HG03045 (cell line): Measurements from ENCODE around the gene GLB1L2.

ENCODE experiments used
- ATAC-seq: cut with Tn5 transposase; IDR thresholded peaks from one replicate; pipeline ENCODE4 v1.9.1; 2021; ENCODE audit warnings: mild to moderate bottlenecking, moderate library complexity; ENCODE audit not compliant: unreplicated experiment

Gene GLB1L2

DNA sequence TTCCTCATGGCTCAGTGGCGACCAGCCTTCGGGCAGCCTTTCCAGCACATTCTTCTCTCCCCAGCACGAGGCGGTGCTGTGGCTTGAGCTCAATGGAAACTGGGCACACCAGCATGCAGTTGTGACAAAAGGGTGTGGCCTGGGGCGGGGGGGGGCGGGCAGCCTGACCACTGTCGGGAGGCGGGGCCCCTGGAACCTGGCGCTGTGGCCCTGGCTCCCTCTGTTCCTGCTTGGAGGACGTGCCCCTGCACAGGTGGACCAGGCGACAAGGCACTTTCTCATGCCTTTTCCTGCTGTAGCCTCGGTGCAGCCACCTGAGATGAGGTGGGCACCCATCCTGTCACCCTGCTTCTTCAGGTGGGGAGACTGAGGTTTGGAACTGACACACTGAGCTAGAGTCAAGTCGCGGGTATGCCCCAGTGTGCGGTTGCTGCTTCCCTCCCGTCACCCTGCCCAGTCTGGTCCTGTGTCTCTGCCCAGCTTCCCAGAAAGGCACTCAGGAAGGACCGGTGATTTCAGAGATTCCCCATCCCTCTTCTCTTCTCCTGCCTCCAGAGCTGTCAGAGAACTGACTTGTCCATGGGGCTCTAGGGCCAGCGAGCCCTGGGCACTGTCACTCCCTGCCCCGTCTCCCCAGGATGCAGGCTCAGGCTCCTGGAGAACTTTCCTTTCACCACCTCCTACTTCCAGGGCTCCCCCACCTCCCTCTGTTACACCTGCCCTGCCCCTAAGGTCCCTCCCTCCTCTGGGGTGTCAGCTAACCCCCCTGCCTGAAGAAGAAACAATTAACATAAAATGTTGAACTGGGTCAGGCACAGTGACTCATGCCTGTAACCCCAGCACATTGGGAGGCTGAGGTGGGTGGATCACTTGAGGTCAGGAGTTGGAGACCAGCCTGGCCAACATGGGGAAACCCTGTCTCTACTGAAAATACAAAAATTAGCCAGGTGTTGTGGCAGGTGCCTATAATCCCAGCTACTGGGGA lies 70.3 kb downstream of the GLB1L2 start:
- ATAC-seq: no peak

DNA sequence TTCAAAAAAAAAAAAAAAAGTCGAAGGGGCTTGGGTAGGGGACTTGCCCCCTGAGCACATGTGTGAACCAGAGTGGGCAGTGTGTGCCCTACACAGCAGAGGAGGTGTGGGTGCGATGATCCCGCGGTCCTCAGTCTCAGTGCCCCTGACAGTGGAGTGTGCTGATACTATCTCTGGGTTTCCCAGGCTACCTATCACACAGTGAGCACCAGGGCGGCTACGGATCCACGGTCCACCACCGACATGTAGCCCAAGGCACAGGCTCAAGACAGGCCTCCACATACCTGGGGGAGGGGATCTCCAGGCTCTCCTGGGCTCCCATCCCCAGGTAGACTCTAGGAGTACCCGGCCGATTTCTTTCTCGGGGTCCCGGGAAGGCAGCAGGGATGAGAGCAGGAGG lies 71.1 kb downstream of the GLB1L2 start:
- no peak for ATAC-seq

DNA sequence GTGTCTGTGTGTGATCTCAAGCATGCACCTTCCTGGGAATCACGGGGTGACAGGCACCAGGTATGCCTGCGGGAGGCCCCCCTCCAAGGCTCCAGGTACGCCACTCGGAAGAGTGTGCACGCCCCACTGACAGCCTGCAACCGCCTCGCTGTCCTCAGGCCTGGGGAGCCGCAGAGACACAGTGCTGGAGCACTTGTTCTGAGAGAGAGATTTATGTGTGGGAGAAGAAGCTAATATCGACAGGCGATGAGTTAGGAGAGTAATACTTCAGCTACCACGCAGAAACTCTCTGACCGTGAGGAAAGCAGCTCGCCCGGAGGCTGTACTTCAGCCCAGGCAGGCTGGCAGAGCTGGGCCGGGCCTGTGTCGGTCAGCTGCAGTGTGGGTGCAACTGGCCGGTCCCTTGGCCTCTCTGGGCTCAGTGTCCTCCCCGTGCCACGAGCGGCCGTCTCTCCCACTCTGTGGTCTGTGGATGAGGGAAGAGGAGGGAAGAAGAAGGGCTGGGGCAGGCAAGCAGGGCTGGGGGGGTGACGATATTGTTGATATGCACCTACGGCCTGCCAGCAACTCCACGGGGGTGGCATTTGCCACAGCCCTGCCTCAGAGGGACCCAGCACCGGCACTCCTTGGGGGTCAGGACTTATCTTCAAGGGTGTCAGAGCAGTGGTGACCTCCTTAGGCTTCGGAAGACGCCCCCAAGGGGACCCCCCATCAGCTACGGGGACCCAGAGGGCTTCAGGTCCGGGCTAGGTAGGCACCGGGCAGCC lies 73.0 kb downstream of the GLB1L2 start:
- no peak for ATAC-seq

DNA sequence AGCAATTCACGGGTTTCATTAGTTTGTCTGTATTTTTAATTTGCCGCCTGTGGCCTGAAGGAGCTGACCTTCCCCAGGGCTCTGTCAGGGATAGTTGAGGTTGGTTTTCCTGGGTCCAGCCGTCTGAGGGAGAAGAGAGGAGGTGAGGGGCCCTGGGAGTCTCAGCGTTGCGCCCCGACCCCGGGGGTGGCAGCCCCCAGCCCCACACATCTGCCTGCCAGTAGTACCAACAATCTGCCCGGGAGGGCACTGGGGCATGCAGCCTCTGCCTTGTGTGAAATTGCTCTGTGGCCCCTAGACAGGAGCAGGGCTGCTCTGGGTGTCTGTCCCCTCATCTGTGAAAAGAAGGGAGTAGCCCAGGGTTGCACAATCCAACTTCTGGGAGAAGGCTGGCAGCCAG lies 73.6 kb downstream of the GLB1L2 start:
- ATAC-seq: no peak

DNA sequence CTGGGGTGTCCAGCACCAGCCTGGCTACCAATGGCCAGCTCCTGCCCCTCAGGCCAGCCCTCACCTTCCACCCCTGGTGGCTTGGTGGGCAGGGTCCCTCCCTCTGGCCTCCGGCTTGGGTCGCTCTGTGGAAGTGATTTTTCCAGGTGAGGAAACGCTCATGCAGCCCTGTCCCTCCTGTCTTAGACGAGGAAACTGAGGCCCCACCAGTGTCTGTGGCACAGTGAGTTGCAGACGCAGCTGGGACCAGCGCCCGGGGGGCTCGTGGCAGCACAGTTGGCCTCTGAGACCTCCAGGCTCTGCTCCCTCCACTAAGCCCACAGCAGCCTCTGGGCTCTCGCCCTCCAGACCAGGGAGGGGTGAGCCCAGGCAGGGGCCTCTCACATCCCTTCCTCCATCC lies 74.1 kb downstream of the GLB1L2 start:
- no peak for ATAC-seq

DNA sequence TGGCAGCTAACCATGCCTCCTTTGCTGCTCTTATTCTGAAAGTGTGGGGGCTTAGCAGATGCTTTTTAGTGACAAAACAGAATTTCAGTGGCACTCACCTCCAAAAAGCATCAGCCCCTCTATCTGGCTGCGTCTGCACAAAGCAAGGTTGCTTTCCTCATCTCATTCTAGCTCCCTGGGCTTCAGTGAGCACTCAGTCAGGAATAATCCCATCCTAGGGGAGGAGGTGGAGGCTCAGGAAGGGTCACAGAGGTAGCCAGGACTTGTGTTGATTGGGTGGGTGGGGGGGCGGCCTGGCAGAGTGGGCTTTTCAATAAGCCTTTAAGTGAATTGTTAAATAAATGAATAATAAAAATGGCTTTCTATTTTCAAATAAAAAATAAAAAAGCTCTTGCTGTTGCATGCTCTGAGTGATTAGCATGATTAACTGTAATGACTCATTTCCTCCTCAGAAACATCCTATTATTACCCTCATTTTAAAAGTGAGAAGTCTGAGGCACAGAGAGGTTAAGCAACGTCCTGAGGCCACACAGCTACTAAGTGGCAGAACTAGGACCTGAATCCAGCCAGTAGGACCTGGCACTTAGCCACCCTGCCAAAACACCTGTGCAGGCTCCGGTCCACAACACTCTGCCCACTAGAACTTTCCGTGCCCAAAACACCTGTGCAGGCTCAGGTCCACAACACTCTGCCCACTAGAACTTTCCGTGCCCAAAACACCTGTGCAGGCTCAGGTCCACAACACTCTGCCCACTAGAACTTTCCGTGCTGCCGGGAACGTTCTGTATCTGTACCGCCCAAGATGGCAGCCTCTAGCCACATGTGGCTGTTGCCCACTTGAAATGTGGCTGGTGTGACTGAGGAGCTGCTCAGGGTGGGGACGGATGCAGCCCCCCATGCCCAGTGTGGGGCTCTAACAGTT lies 74.7 kb downstream of the GLB1L2 start:
- ATAC-seq: no peak

DNA sequence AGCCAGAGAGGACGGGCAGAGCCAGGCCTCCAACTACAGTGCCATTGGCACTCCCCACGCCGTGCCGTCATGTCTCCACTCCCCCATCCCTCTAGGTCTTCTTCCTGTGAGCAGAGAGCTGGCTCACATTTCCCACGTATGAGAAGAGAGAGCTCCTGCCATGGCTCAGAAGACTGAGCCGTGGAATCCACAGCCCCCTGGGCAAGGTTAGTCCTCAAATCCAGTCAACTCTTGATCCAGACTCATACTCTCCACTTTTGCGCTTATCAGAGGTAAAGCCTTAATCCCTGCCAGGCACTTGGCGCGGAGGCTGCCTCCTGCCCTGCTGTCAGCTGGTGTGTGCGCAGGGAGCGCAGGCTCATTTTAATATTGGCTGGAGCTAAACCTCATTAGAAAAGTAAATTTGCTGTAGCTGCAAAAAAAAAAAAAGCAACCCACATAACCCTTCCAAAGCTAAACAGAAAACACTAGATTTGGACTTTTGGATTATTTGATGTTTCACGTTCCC lies 75.6 kb downstream of the GLB1L2 start:
- no peak for ATAC-seq

DNA sequence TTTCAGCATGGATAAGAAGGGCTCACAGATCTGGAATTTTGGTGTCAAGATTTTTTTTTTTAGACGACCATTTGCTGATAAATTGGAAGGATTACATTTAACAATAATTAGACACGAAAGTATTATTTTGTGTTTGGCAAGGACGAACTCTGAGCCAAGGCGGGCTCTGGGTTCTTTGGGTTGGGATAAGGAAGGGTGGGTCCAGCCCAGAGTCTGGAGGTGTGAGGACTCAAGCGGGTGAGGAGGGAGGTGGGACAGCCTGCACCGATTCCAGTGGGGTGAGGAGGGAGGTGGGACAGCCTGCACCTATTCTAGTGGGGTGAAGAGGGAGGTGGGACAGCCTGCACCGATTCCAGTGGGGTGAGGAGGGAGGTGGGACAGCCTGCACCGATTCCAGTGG lies 76.1 kb downstream of the GLB1L2 start:
- no peak for ATAC-seq

DNA sequence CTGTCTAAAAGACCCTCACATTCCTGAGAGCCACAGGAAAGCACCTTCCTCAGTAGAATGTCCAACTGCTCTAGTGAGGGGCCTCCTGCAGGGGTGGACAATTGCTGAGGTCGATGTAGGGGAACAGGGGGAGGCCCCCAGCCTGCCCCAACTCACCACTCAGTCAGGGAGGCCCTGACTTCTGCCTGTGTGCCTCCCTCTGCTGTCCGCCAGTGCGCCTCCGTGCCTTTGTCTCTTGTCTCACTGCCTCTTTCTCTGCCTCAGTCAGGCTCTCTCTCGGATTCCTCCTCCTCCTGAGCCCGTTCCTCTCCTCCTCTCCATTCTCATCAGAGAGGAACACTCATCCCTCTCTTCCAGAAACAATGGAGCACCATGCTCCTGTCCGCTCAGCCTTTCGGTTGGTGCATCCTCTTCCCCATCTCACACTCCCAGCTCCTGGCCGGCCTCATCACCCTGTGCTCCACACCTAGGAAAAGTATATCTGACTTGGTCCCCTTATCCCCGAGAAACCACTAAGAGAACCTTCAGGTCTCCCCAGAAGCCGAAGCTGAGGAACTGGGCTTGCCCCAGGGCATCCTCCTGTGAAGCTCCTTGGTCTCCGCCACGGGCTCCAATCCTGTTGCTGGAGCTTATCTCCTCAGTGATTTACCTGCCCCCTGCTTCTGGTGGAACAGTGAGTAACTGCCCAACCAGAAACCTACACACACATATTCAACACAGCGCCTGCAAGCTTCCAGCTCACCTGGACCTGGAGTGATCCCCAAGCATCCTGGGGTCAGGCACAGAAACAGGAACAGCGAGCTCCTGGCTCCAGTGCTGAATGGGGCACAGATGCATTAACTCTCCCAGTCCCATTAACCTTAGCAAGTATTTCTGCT lies 78.0 kb downstream of the GLB1L2 start:
- ATAC-seq: no peak

DNA sequence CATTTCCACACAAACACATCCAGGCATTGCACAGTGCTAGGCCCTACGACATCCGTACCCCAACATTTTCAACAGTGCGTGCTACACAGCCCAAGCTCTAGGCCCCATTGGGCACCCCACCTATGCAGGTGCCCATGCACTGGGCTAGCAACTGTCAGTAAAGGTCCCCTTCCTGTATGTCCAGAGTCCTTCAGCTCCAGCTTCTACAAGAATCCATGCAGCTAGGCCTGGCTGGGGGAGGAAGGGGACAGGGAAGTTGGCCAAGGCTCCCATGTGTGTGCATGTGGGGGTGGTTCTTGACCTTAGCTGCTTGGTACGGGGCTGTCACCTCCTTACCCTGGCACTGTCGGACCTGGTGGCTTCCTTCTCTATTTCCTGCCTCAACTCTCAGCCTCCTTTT lies 79.0 kb downstream of the GLB1L2 start:
- ATAC-seq: no peak

DNA sequence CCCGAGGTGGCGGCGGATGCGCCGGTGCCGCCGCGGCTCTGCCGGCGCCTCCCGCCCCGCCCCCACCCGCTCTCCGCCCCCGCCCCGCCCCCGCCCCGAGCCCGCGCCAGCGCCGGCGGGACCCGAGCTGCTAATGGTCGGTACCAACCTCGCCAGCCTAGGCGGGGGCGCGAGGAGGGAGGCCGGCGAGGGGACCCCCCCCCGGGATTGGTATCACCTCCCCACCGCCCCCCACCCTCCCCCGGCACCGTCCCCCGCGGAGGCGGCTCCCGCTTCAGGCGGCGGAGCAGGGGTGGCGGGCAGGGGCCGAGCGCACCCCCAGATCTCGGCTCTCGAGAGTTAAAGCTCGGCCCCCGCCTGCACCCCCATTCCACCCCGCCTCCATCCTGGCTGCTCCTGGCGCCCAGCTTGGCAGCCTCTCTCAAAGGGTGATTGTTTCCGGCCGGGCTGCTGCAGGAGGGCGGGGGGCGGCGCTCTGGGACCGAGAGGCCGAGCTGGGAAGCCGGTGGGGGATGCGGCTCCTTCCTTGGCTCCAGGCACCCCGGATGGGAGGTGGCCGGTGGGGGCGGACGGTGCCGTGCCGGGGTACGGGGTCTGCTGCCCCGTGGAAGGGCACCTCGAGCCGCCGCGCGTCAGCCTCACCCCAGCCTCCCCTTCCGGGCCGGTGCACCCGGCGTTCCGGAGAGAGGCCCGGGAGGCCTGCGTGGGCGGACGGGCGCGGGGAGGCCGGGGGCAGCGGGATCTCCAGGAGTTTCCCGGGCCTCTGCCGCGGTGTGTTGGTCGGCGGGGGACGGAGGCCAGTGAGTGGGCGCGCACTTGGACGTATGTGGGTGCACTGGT lies 80.6 kb downstream of the GLB1L2 start, which contains the start of gene B3GAT1:
TSS of gene B3GAT1 (minus strand) at position 40 of the 840 bp plus-strand sequence. CDS start 24,583 bp downstream, outside the sequence.
- ATAC-seq: no peak

DNA sequence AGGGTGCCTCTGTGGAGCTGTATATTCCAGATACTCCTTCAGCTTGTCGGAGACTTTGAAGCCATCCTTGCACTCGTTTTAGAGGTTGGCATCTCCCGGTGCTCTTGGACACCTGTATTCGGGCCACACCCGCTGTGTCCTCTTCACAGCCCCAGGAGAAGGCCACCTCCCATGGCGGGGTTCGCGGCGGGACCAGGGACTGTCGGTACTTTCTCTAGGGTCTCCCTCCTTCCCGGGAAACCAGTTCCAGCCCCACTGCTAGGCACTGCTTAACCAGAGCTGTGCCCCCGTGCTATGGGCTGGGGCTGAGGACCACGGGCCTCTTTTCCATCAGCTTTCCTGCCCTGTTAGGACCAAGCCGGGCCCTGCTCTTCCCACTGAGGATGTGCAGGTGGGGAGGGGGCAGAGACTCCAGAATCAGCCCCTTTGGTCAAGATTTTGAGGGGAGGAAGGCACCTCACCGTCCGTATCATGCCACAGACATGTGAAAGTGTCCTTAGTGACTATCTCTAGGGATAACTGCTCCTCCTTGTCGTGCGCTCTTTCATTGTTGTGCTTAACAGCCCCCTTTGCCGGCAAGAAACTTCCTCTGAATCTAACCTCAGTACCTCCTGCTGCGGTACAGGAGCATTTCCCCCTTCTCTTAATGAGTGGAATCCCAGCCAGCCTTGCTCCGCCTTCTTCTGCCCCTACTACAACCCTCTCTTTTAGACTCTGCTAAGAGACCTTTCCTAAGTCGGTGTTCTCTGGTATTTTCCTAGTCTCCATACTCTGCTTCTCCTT lies 81.4 kb downstream of the GLB1L2 start:
- no peak for ATAC-seq

DNA sequence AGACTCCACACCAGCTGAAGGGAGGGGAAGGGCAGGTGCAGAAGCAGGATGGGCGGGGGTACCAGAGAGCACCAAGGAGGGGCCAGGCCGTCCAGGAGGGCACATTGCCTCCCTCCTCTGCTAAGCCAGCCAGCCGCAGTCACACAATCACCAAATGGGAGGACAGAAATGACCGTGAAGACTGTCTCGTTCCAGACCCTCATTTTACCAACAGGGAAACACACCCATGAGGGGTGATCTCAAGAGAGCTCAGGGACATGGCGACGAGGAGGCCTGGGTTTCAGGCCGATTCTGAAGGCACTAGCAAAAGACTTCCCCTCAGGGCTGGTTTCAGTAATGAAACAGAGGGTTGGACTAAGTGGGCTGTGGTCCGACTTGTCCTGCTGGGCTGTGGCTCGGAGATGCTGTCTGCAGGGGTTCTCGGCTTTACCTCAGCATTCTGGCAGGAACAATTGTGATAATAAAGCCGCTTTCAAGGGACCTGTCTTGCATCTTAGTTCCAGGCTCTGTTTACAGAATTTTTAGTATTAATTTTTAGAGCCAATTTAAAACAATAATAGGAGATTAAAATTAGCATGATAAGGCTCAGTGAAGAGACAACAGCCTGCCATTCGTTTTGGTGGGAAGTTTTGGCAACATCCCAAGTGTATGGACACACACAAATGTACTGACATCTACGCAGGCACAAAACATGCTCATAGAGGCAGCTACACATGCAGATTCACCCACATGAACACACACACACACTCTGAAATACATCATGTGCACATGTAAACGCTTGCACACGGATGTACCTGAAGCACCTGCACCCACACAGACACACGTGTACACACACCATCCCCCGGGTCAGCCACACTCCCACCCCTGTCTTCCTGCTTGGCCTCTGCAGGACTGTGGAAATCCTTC lies 82.3 kb downstream of the GLB1L2 start:
- no peak for ATAC-seq

DNA sequence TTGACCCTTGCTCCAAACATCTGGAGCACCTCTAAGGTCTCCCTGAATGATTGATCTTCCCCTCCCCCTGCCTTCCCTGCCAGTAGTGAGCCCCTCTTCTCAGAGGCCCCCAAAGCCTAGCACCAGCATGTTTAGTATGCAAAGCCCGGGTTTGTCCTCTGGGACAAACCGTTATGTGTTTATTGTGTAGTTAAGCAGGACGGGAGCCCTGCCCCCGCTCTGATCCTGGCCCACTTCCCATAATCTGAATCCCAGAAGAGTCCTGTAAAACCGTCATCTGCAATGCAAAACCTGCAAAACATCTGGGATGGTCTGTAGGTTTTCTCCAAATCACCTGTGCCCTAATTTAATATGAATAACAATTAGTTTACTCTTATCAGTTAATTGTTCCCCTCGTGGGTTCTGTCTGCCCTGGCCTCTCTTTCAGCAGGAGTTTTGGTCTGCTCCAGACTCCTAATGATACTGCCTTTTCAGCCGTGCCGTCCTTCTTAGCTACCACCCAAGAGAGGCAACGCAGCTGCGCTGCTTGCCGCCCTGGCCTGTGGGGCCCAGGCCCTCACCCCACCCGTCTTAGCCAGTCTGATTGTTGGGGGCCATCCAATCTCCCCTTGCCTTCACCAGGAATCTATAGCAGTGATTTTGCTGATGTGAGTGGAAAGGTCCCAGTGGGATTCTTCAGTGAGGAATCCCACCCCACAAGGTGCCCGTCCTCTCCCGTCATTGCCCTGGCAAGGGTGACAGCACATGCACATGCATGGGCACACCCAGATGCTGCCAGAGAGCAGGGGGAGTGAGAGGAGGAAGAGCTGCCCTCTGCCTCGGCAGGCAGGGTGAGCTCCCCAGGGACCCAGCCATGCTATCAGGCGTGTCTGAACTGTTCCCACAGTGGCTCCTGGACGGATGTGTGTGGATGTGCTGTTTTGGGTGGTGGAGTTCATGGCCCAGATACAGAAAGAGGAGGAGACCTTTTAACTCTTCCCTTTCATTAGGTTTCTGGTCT lies 83.3 kb downstream of the GLB1L2 start:
- no peak for ATAC-seq

DNA sequence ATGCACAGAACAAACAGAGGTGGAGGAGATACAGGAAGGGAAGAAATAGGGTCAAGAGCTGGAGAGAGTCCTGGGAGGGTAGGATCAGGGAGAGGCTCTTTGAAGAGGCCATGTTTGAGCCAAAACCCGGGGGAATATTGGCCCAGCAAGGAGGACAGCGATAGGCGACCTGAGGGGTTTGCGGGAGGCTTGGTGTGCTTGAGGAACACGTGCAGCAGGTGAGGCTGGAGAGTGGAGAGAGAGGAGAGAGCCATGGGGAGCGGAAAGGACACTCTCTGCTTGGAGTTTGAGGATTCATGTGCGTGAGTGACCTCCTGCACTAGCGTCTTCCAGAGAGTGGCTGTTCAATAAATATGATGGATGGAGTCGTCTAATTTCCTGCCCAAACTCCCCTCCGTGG lies 84.9 kb downstream of the GLB1L2 start:
- ATAC-seq: no peak
